GM21390 (cell line): ENCODE results near the gene TOLLIP.

Source experiments
- ATAC-seq: cut with Tn5 transposase; IDR thresholded peaks from one replicate; pipeline ENCODE4 v1.9.1; 2021; ENCODE audit not compliant: unreplicated experiment

Gene TOLLIP

GRCh38 chr11:1233351-1234053 lies 75.9 kb downstream of the TOLLIP start:
- ATAC-seq, result no peak

- ATAC-seq, result no peak
These were observed 76.5 kb downstream of the TOLLIP start for GRCh38 chr11:1232883-1233321.

GRCh38 chr11:1232021-1232882 lies 77.2 kb downstream of the TOLLIP start:
- no peak for ATAC-seq

- ATAC-seq, result no peak
These were observed 77.9 kb downstream of the TOLLIP start for GRCh38 chr11:1231396-1232020.

GRCh38 chr11:1230456-1231395 lies 78.7 kb downstream of the TOLLIP start:
- ATAC-seq, result no peak

GRCh38 chr11:1230121-1230455 lies 79.3 kb downstream of the TOLLIP start:
- no peak for ATAC-seq

- no peak for ATAC-seq
These were observed 79.8 kb downstream of the TOLLIP start for GRCh38 chr11:1229471-1230120.

GRCh38 chr11:1228921-1229451 lies 80.4 kb downstream of the TOLLIP start:
- no peak for ATAC-seq

- no peak for ATAC-seq
These were observed 81.2 kb downstream of the TOLLIP start for GRCh38 chr11:1228101-1228821.

- no peak for ATAC-seq
These were observed 81.8 kb downstream of the TOLLIP start for GRCh38 chr11:1227551-1228100.

- ATAC-seq, result no peak
These were observed 82.4 kb downstream of the TOLLIP start for GRCh38 chr11:1226986-1227550.

GRCh38 chr11:1226226-1226985 lies 83.0 kb downstream of the TOLLIP start:
- no peak for ATAC-seq

- ATAC-seq, result no peak
These were observed 83.8 kb downstream of the TOLLIP start for GRCh38 chr11:1225386-1226225.

- ATAC-seq, result no peak
These were observed 84.7 kb downstream of the TOLLIP start for GRCh38 chr11:1224491-1225385.
